ENCODE results near the gene POP5.
"Not testable (repeated sequence)": the region's sequence is repeated elsewhere in the genome, so short reads cannot be mapped to it uniquely, and the experiment has no call there.

The POP5 gene

GRCh38 chr12:120534703-120535655 is 46.2 kb downstream of the POP5 start:
- no peaks in the 10 kb centered on the region for H3K36me3 Mint-ChIP-seq
- peaks cover 57% of the 10 kb centered on the region for H3K4me1 Mint-ChIP-seq (ENCODE audit: low read depth)
- H3K27ac Mint-ChIP-seq = peak overlapping the region; percentile 94
- H3K4me3 Mint-ChIP-seq = peak overlapping the region; percentile 95
- no peaks in the 10 kb centered on the region for H3K9me3 Mint-ChIP-seq (ENCODE audit: low read depth)
- no peaks in the 10 kb centered on the region for H3K27me3 Mint-ChIP-seq

GRCh38 chr12:120534203-120534702 is 46.9 kb downstream of the POP5 start, which contains the start of gene RNF10:
TSS of gene RNF10 (plus strand) at chr12:120534356. CDS start at chr12:120534812, 456 bp downstream.
- Mint-ChIP-seq H3K4me1 (ENCODE audit: low read depth) (peaks cover 58% of the 10 kb centered on the region), H3K27ac (peak within 1 kb of the TSS; percentile 94), H3K9me3 (ENCODE audit: low read depth) (no peaks in the 10 kb centered on the region), H3K27me3 (no peaks in the 10 kb centered on the region), H3K4me3 (peak within 1 kb of the TSS; percentile 95), H3K36me3 (no peaks in the 10 kb centered on the region)

GRCh38 chr12:120532701-120533238 is 48.4 kb downstream of the POP5 start:
- H3K27ac Mint-ChIP-seq = no peak overlapping the region
- no peaks in the 10 kb centered on the region for H3K27me3 Mint-ChIP-seq
- H3K9me3 Mint-ChIP-seq (ENCODE audit: low read depth) = no peaks in the 10 kb centered on the region
- no peak overlapping the region for H3K4me3 Mint-ChIP-seq
- peaks cover 51% of the 10 kb centered on the region for H3K4me1 Mint-ChIP-seq (ENCODE audit: low read depth)
- peaks cover 2% of the 10 kb centered on the region for H3K36me3 Mint-ChIP-seq

- Mint-ChIP-seq H3K4me3 (peak overlapping the region; percentile 100), H3K4me1 (ENCODE audit: low read depth) (peaks cover 33% of the 10 kb centered on the region), H3K27ac (peak overlapping the region; percentile 99)
- H3K36me3 Mint-ChIP-seq; H3K27me3 Mint-ChIP-seq; H3K9me3 Mint-ChIP-seq (ENCODE audit: low read depth): not testable (repeated sequence)
Measured at GRCh38 chr12:120530418-120530761, 50.8 kb downstream of the POP5 start.

- H3K9me3 Mint-ChIP-seq (ENCODE audit: low read depth) = no peaks in the 10 kb centered on the region
- H3K27me3 Mint-ChIP-seq = no peaks in the 10 kb centered on the region
- peak overlapping the region; percentile 100 for H3K4me3 Mint-ChIP-seq
- H3K27ac Mint-ChIP-seq = peak overlapping the region; percentile 99
- peaks cover 2% of the 10 kb centered on the region for H3K36me3 Mint-ChIP-seq
- H3K4me1 Mint-ChIP-seq (ENCODE audit: low read depth) = peaks cover 30% of the 10 kb centered on the region
Measured at GRCh38 chr12:120529641-120530417, 51.4 kb downstream of the POP5 start.

- Mint-ChIP-seq H3K27me3 (no peaks in the 10 kb centered on the region), H3K4me1 (ENCODE audit: low read depth) (peaks cover 28% of the 10 kb centered on the region), H3K36me3 (peaks cover 2% of the 10 kb centered on the region), H3K27ac (peak within 1 kb of the TSS; percentile 99), H3K4me3 (peak within 1 kb of the TSS; percentile 100), H3K9me3 (ENCODE audit: low read depth) (no peaks in the 10 kb centered on the region)
Measured at GRCh38 chr12:120528861-120529525, 52.2 kb downstream of the POP5 start, which contains the start of gene COQ5. TSS of gene COQ5 (minus strand) at chr12:120529158. CDS start at chr12:120529141, 17 bp downstream.

Data from activated naive CD8-positive, alpha-beta T cell (primary cell).